Measurements from ENCODE around the gene BOD1. TPM values are rescaled to one million over a fixed set of nuclear protein-coding genes. Genes with fewer than 3 reads are reported as not detected.

The BOD1 gene
- total and polyA plus RNA-seq, 4 donors = 23.3 to 63.1 (median 35.9) TPM

DNA sequence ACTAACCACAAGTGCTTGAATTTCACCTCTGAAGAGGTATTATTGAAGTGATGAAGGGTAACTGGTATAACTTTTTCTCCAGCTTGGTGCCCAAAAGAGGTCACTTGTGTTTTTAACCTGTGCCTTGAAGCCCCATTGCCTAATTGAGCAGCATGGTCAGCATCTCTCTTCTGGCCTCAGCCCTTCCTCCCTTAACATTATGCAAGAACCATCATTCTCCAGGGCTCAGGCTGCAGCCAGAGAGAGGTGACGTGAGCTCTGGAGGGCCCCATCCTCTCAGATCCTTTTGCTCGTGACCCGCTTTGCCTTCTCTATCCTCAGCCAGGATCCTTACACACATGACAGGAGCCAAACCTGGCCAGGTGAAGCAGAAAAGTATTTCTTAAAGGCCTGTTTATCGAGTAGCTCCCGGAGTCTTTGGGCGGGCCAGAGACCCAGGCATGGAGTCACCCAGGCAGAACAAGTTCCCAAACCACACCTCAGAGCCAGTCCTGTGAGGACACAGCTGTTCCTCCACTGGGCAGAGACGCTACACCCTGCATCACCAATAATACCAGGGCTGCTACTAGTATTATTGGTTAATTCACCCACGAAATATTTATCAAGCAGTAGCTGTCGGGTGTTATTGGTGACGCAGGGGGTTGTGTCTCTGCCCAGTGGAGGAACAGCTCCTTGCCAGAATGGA, 29.6 kb upstream of the BOD1 start:
- 77 to 88% methylated on average over 10 of the region's 10 CpGs for WGBS, 2 donors
- no peaks in the 10 kb centered on the region for H3K27me3 ChIP-seq (ENCODE audit: control insufficient read depth in 3 of 3, insufficient read depth in 3 of 3, low read length in 2 of 3)
- peak in 1 of 3 donors; percentile 13 for DNase-seq
- H3K27ac ChIP-seq (ENCODE audit: low read depth in 1 of 2, low read length in 1 of 2) = peak overlapping the region in 1 of 2 donors; percentile 23
- H3K4me3 ChIP-seq = no peak overlapping the region
- peaks cover 0 to 5% (median 0%) of the 10 kb centered on the region in 5 donors for H3K4me1 ChIP-seq (ENCODE audit: control insufficient read depth in 5 of 5, insufficient read depth in 5 of 5, low read length in 5 of 5)
- no peaks in the 10 kb centered on the region for H3K36me3 ChIP-seq (ENCODE audit: control insufficient read depth in 4 of 4, insufficient read depth in 4 of 4, low read length in 4 of 4)
- no peak overlapping the region for H3K9ac ChIP-seq (ENCODE audit: insufficient read depth in 1 of 2, low read length in 2 of 2)
- ATAC-seq (ENCODE audit: insufficient read depth, low FRiP score) = peak; percentile 21
- TF ChIP-seq, protein P1, sequence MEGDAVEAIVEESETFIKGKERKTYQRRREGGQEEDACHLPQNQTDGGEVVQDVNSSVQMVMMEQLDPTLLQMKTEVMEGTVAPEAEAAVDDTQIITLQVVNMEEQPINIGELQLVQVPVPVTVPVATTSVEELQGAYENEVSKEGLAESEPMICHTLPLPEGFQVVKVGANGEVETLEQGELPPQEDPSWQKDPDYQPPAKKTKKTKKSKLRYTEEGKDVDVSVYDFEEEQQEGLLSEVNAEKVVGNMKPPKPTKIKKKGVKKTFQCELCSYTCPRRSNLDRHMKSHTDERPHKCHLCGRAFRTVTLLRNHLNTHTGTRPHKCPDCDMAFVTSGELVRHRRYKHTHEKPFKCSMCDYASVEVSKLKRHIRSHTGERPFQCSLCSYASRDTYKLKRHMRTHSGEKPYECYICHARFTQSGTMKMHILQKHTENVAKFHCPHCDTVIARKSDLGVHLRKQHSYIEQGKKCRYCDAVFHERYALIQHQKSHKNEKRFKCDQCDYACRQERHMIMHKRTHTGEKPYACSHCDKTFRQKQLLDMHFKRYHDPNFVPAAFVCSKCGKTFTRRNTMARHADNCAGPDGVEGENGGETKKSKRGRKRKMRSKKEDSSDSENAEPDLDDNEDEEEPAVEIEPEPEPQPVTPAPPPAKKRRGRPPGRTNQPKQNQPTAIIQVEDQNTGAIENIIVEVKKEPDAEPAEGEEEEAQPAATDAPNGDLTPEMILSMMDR (IDR thresholded peaks at IDR 0.05; ENCODE audit: control extremely low read depth, extremely low read depth) = no peak
- H3K9me3 ChIP-seq (ENCODE audit: control insufficient read depth in 4 of 4, insufficient read depth in 3 of 4, low read length in 3 of 4) = no peaks in the 10 kb centered on the region

DNA sequence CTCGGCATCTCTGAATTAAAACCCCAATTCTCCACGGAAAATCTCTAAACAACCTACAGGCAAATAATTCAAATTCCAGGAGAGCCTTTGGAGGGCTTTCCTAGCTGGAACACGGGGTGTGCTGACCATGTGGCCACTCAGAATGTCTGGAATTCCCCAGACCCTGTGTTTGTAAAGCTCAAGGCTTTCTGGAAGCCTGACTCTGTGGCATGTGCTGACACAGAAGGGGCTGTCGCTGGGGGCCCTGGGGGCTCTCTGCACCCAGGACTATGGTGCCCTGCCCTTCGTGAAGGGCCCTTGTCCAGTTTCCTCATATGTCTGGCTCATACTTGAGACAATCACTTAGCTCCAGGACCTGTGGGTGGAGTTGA, 29.0 kb upstream of the BOD1 start:
- TF ChIP-seq, protein P1 (IDR thresholded peaks at IDR 0.05; ENCODE audit: control extremely low read depth, extremely low read depth) = no peak
- Histone ChIP-seq H3K27ac (ENCODE audit: low read depth in 1 of 2, low read length in 1 of 2) (no peak overlapping the region), H3K27me3 (ENCODE audit: control insufficient read depth in 3 of 3, insufficient read depth in 3 of 3, low read length in 2 of 3) (no peaks in the 10 kb centered on the region), H3K4me1 (ENCODE audit: control insufficient read depth in 5 of 5, insufficient read depth in 5 of 5, low read length in 5 of 5) (peaks cover 0 to 5% (median 0%) of the 10 kb centered on the region in 5 donors), H3K4me3 (no peak overlapping the region), H3K9me3 (ENCODE audit: control insufficient read depth in 4 of 4, insufficient read depth in 3 of 4, low read length in 3 of 4) (no peaks in the 10 kb centered on the region), H3K36me3 (ENCODE audit: control insufficient read depth in 4 of 4, insufficient read depth in 4 of 4, low read length in 4 of 4) (no peaks in the 10 kb centered on the region), H3K9ac (ENCODE audit: insufficient read depth in 1 of 2, low read length in 2 of 2) (no peak overlapping the region)
- 50 to 69% methylated on average over 5 of the region's 5 CpGs for WGBS, 2 donors
- peak; percentile 54 to 57 (median 57) for DNase-seq
- peak; percentile 72 for ATAC-seq (ENCODE audit: insufficient read depth, low FRiP score)

DNA sequence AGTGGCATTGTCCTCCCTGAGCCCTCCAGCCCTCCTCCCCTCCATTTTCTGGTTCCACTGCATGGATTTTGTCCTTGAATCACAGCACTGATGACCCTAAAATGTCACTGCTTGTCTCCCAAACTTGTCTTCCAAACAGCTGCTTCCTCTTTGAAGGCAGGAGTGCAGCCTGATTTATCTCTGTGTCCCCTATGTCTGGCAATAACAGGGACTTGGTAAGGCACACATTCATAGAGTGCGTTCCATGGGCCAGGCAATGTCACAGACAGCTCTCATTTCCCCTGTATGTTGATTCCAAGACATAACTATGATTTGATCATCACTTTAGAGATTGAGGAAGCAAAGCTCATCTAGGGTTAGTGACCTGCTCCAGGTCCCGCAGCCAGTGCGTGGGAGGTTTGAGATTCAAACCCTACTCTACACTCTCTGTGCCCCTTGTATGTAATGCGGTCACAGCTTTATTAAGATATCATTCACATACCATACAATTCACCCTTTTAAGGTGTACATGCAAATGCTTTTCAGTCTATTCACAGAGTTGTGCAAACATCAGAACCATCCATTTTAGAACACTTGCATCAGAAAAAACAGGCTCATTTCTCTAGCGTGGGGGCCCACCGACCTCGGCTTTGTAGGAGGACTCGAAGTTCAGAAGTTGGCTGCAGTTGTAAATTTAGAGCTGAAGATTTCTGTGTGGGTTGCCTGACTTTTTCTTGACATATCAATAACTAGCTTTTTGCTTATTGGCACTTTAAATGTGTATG, 28.4 kb upstream of the BOD1 start:
- H3K27ac ChIP-seq (ENCODE audit: low read depth in 1 of 2, low read length in 1 of 2) = no peak overlapping the region
- no peaks in the 10 kb centered on the region for H3K36me3 ChIP-seq (ENCODE audit: control insufficient read depth in 4 of 4, insufficient read depth in 4 of 4, low read length in 4 of 4)
- WGBS, 2 donors = 68 to 83% methylated on average over 8 of the region's 8 CpGs
- DNase-seq (no peak), ATAC-seq (ENCODE audit: insufficient read depth, low FRiP score) (no peak)
- H3K9me3 ChIP-seq (ENCODE audit: control insufficient read depth in 4 of 4, insufficient read depth in 3 of 4, low read length in 3 of 4) = no peaks in the 10 kb centered on the region
- no peak overlapping the region for H3K4me3 ChIP-seq
- H3K9ac ChIP-seq (ENCODE audit: insufficient read depth in 1 of 2, low read length in 2 of 2) = no peak overlapping the region
- TF ChIP-seq, protein P1 (IDR thresholded peaks at IDR 0.05; ENCODE audit: control extremely low read depth, extremely low read depth) = no peak
- H3K4me1 ChIP-seq (ENCODE audit: control insufficient read depth in 5 of 5, insufficient read depth in 5 of 5, low read length in 5 of 5) = peaks cover 0 to 5% (median 0%) of the 10 kb centered on the region in 5 donors
- H3K27me3 ChIP-seq (ENCODE audit: control insufficient read depth in 3 of 3, insufficient read depth in 3 of 3, low read length in 2 of 3) = no peaks in the 10 kb centered on the region

Data from lung (tissue), 12 donors.